HEK293T (cell line): ENCODE data around the gene RYR1.
"Not testable (repeated sequence)": the region's sequence is repeated elsewhere in the genome, so short reads cannot be mapped to it uniquely, and the experiment has no call there.

Experiments used
- ARNT ChIP-seq: fragments of 450-650 bp; IDR thresholded peaks from 2 replicates; pipeline ENCODE4 v1.6.1; 2017; ENCODE audit warnings: mild to moderate bottlenecking
- BHLHE40 ChIP-seq: fragments of 450-650 bp; IDR thresholded peaks from 2 replicates; pipeline ENCODE4 v1.6.1; 2016; ENCODE audit warnings: mild to moderate bottlenecking, moderate library complexity, borderline replicate concordance
- CTBP1 ChIP-seq: fragments of 450-650 bp; IDR thresholded peaks from 2 replicates; pipeline ENCODE4 v1.6.1; 2016; ENCODE audit warnings: borderline replicate concordance
- FOXM1 ChIP-seq: fragments of 450-650 bp; IDR thresholded peaks from 2 replicates; pipeline ENCODE4 v1.6.1; 2017; ENCODE audit warnings: mild to moderate bottlenecking, borderline replicate concordance
- L3MBTL2 ChIP-seq: fragments of 450-650 bp; conservative IDR thresholded peaks from 2 replicates; pipeline ENCODE4 v1.6.1; 2016; ENCODE audit warnings: mild to moderate bottlenecking
- SP1 ChIP-seq: fragments of 450-650 bp; IDR thresholded peaks from 2 replicates; pipeline ENCODE4 v1.6.1; 2017
- SUZ12 ChIP-seq: fragments of 450-650 bp; IDR thresholded peaks from 2 replicates; pipeline ENCODE4 v1.6.1; 2016; ENCODE audit warnings: mild to moderate bottlenecking

GRCh38 chr19:38513156-38513555 lies 79.7 kb downstream of the RYR1 start:
- not testable (repeated sequence) for TF ChIP-seq BHLHE40, SUZ12, SP1, CTBP1, ARNT, L3MBTL2, FOXM1
